HG03558 (cell line): ENCODE measurements around the gene TIGD1.
"Not testable (repeated sequence)": the region's sequence is repeated elsewhere in the genome, so short reads cannot be mapped to it uniquely, and the experiment has no call there.

Experiments
- ATAC-seq: cut with Tn5 transposase; IDR thresholded peaks from one replicate; pipeline ENCODE4 v1.9.1; 2021; ENCODE audit warnings: moderate number of reproducible peaks; ENCODE audit not compliant: unreplicated experiment; ENCODE audit errors: extremely low read depth

The TIGD1 gene

DNA sequence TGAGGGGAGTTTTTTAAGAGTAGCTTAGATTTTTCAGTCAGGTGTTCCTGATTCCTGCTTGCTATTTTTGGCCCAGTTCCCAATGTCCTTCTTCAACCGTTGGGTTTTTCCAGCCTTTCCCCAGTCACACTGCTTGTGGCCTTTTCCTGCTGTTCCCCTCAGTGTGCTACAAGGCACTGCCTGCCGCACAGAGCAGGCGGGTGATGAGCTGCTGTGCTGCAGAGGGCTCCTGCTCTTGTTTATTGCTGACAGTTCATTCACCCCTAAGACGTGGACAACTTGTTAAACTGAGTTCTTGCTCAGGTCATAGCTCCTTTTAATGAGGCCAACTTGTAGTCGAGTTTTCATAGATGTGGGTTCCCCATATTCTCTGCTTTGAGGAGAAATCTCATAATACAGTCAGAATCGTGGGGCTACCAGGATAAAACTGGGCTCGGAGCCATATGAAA is 20.7 kb upstream of the TIGD1 start:
- no peak for ATAC-seq

DNA sequence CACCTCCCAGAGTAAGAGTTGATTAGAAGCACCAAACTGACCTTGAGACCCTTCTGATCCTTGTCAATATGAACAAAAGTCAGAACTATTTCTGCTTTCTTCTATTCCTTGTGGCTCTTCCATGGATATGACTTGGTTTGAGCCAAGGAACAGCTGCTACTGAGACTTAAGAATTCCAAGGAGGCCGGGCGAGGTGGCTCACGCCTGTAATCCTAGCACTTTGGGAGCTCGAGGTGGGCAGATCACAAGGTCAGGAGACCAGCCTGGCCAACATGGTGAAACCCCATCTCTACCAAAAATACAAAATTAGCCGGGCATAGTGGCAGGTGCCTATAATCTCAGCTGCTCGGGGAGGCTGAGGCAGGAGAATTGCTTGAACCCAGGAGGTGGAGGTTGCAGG is 20.1 kb upstream of the TIGD1 start:
- not testable (repeated sequence) for ATAC-seq

DNA sequence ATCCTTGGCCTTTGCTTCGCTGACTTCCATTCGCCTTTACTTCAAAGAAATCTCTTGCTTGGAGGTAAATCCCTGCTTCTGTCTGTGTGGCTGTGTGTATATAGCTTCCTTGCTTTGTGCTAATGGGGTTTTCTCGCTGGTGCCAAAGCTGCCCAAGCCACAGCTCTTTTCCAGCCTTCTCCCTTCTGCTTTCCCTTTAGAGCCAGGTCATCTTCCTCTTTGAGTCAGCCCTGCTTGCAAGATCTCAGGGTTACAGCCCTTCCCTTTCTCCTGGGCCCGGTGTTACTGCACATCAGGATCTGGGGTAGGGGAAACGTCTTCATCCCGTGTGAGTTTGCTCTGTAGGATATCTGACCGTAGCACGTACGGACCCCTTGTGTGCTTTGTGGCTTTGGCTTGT is 19.2 kb upstream of the TIGD1 start:
- no peak for ATAC-seq

DNA sequence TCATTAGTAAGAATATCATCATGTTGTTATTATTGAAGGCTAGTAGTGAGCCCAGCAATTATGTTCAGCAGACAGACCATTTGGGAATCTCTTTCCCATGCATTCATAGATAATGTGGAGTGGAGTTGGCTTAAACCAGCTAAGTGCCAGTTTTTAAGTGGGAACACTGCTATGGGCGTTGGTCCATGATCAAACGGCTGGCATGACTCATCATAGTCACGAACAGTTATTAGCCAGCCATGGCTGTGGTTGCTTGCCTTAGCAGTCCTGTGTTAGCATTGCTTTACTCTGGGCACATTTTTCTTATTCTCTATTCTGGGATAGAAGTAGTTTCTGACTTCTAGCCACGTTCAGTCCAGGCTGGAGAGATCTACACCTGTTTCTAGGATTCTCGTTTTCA is 17.8 kb upstream of the TIGD1 start:
- no peak for ATAC-seq

DNA sequence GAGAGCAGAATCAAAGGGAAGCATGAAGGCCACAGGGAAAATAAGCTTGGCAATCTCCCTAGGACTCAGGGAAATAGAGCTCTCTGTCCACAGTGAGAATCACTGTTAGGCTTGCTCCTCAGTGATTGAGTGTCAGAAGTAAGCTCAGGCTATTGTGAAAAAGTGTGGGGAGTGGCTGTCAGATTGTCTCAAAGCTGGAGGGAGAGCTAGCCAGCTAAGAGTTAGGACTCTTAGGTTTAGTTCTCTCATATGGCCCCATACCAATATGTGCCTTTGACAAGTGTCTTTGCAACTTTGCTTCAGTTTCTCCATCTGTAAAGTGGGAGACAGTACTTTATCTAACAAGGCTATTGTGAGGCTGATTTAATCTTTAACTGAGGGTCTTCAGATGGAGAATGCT is 17.4 kb upstream of the TIGD1 start:
- no peak for ATAC-seq

DNA sequence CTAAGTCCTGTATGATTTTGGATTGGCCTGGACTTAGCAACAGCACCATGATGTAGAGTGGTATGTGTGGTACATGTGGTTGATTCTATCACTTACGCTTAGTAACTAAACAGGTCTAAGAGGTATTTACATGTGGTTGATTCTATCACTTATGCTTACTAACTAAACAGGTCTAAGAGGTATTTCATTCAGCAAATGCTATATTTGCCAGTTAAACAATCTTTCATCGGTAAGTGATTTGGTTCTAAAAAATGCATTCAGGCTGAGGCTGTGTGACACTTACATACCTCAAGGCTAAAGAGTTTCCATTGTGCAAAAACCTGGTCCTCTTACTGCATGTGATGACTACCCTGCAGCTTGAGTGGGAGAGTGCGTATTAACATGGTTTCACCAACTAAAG is 13.2 kb upstream of the TIGD1 start:
- no peak for ATAC-seq

DNA sequence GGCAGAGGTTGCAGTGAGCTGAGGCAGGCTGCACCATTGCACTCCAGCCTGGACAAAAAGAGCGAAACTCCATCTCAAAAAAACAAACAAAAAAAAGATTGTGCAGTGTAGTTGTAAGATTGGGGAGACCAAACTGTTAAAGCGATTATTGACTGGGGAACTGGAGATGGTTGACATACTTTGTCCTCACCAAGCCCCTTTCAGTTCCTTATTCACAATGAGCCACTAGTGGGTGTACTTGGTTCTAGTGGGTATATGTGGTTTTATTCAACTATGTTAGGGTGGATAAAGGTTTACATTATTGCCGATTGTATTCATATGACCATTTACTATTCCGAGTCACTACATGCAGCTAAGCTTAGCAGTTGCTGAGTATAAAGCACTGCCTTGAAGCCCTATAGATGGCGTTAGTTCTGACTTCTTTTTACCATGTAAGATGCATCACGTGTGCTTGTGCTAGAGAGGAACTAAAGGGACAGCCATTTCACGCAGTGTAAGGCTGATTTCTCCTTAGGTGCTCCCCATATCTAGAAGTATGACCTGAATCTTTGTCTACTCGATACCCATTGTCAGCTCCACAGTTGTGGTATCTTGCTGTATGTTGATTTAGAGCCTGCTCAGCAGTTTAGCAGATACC is 12.3 kb upstream of the TIGD1 start:
- no peak for ATAC-seq

DNA sequence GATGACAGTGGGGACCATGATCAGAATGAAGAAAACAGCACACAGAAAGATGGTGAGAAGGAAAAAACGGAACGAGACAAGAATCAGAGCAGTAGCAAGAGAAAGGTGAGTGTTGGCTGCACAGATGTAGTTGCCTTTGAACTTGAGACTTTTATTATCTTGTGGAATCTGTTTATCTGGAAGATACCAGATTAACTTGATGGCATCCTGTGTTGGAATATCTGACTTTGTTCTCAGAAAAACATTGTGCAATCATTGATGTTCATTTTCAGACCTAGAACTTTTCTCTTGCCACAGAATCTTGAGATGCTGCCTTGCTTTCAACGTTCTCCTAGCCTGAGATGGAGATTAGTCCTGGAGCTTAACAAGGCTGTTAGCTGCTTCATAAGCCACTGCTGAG is 6.1 kb upstream of the TIGD1 start:
- ATAC-seq, result no peak

DNA sequence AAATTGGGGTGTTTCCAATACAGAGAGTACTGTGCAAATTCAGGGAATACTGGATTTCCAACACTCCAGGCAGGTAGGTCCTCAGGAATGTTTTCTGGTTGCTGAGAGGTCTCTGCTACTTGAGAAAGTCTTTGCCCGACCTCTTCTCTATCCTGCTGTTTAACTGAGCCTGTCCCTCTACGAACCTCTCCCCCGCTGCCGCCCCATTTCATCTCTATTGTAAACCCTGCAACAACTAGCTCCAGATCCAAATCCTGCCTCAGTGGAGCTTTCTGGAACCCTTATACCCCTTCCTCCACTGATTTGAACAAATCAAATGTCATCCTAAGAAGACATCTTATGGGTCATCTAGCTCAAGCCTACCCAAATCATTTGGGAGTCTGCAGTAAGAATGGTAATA is 1.4 kb upstream of the TIGD1 start:
- ATAC-seq, result no peak

DNA sequence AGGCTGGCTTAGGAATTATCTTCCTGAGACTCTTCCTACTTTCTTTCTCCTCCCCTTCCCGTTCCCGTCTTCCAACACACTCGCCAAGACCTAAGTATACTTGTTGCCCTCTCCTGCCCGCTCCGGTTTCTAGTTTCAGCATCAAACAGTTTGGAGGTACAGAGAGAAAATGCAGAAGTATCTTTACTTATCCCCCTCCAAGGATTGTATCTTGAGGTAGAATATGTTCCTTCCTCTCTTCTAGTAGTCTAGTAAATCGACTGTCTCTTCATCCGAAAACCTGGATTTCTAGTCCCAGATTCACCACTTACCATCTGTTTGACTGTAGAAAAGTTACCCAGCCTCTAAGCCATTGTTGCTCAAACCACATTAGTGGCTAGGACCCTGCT is 887 bp upstream of the TIGD1 start:
- no peak for ATAC-seq

DNA sequence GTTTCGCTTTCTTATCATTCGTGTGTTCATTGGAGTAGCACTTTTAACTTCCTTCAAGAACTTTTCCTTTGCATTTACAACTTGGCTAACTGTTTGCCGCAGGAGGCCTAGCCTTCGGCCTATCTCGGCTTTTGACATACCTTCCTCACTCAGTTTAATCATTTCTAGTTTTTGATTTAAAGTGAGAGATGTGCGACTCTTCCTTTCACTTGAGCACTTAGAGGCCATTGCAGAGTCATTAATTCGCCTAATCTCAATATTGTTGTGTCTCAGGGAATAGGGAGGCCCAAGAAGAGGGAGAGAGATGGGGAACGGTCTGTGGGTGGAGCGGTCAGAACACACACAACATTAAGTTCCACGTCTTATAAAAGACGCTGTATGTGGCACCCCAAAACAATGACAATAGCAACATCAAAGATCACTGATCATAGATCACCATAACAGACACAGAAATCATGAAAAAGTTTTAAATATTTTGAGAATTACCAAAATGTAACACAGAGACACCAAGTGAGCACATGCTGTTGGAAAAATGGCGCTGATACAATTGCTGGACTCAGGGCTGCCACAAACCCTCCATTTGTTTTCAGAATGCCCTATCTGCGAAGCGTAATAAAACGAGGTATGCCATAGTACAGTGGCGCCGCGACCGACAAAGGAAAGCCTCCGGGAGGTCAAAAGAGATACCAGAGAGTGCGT is 553 bp downstream of the TIGD1 start:
- ATAC-seq, result no peak

DNA sequence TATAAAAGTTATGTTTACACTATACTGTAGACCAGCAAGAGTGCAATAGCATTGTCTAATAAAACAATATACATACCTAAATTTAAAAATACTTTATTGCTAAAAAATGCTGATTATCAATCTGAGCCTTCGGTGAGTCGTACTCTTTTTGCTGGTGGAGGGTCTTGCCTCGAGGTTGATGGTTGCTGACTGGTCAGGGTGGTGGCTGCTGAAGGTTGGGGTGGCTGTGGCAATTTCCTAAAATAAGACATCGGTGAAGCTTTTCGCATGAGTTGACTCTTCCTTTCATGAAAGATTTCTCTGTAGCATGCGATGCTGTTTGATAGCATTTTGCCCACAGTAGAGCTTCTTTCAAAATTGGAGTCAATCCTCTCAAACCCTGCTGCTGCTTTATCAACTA is 2.4 kb downstream of the TIGD1 start:
- no peak for ATAC-seq

DNA sequence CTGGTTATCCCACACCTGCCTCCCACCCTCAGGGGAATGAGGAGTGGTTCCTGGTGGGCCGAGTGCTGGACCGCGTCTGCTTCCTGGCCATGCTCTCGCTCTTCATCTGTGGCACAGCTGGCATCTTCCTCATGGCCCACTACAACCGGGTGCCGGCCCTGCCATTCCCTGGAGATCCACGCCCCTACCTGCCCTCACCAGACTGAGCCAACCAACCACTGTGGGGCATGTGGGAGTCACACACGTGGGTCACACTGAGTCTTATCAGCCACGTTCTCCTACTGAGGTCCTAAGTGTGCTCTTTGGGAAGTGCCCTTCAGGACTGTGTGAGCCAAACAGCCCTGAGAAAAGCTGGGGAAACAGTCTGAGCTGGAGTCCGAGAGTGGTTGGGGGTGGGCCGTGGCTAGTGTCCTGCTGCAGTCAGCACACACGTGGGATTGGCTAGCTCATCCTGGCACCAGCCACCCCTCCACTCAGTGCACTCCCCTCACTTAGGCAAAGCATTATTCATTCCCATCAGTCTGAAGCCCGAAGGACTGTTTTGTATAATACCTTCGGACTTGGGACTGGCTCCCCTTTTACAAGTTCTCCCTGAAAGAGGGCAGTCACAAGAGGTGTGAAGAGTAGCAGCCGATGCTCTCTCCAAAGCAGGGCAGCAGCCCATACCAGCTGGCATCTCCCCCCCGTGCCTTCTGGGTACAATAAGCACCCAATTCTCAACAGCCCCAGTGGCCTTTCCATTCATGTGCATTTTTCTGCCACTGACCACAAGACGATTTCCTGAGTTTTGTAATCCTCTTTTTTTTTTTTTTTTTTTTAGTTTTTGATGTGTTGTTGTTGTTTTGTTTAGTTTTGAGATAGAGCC is 4.6 kb downstream of the TIGD1 start:
- no peak for ATAC-seq

DNA sequence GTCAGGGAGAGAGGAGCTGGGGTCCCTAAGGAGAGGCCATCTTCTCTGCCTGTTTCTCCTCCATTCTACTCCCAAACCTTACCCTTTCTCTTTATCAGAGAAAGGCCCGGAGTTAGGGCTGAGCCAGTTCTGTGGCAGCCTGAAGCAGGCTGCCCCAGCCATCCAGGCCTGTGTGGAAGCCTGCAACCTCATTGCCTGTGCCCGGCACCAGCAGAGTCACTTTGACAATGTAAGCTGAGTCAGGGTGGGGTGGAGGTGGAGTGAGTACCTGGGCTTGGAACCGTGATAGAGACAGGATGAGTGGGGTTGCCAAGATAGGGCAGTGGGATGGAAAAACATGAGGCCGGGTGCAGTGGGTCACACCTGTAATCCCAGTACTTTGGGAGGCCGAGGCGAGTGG is 5.7 kb downstream of the TIGD1 start:
- ATAC-seq, result no peak

DNA sequence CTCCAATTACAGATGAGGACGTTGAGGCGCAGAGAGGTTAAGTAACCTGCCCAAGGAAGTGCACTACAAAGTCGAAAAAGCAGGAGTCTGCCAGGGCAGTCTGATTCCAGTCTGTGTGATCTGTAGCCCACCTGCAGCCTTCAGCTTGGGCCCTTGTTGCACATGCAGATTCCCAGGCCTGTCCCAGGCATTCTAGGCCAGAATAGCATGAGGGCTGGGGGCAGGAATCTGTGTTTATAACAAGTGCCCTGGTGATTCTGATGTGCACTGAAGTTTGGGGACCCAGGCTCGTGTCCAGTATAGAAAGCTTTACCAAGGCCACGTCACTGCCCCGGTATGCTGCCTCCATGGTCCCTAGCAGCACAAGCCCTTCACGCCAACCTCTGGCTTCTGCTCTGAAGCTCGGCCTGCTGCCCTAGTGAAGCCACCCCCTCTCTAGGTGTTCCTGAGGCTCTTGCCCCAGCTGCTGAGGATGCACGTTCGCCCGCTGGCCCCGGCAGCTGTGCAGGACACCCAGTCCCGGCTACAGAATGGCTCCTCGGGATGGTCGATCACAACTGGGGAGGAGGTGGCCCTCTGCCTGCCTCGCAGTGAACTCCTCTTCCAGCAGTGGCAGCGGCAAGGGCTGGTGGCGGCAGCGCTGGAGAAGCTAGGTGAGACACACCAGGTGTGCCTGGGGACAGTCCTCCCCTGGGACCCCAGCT is 6.3 kb downstream of the TIGD1 start:
- no peak for ATAC-seq

DNA sequence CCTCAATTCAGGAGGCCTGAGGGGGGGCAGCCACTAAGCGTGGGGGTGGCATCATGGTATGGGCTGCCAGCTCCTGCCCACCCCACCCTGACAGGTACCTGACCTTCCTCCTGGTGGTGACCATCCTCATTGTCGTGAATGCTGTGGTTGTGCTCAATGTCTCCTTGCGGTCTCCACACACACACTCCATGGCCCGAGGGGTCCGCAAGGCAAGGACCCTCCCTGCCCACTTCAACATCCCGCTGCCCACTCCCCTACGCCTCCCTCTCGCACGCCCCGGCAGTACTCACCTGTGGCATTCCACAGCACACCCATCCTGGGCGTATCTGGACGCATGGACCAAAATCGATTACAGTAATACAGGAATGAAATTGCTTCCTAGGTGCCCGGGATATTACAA is 6.9 kb downstream of the TIGD1 start:
- no peak for ATAC-seq

DNA sequence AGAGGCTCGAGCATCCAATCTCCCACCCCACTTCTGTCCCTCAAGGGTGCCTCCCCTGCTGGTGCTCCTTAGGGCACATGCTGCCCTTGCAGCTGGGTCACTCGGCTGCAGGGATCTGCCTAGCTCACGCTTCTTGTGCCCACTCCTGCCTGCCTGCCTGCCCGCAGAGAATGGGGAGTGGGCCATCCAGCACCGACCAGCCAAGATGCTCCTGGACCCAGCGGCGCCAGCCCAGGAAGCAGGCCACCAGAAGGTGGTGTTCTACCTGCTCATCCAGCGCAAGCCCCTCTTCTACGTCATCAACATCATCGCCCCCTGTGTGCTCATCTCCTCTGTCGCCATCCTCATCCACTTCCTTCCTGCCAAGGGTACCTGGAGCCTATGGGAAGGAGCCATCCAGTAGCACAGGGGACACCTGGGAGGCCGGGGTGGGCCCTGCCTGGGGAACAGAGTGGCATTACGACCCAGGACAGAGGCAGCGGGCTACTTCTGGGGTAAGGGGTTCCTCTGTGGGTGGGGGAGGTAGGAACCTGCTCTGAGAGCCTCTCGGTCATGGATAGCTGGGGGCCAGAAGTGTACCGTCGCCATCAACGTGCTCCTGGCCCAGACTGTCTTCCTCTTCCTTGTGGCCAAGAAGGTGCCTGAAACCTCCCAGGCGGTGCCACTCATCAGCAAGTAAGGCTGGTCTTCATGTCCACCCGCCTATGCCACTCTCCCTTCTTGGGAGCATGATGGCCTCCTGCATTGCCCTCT is 7.5 kb downstream of the TIGD1 start:
- no peak for ATAC-seq

DNA sequence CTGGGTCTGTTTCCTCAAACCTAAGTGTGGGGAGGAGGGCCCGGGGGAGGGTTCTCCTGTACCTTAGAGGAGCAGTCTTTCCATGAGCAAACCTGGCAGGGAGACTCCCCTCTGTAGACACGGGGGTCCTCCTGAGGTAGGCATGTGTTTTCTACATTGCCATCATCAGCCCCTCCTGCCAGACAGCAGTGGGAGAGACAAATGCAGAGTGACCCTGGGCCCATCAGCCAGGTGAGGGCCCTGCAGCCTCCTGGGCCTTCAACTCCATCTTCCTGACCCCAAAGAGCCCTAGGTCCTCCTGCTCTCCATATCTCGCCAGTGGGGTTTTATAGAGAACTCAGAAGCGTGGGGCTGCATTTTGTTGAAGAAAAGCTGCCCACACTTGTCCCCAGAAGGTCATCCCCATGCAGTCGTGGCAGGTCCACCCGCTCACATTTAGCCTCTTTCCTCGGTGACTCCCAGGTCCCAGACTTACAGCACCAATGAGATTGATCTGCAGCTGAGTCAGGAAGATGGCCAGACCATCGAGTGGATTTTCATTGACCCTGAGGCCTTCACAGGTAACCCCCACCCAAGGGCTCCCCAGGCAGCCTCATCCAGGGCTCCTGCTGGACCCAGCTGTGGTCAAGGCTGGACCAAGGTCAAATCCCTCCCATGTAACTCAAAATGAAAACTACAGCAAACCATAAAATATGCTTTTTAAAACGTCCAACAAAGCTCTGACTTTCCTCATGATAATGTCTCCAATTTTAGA is 8.2 kb downstream of the TIGD1 start:
- no peak for ATAC-seq

DNA sequence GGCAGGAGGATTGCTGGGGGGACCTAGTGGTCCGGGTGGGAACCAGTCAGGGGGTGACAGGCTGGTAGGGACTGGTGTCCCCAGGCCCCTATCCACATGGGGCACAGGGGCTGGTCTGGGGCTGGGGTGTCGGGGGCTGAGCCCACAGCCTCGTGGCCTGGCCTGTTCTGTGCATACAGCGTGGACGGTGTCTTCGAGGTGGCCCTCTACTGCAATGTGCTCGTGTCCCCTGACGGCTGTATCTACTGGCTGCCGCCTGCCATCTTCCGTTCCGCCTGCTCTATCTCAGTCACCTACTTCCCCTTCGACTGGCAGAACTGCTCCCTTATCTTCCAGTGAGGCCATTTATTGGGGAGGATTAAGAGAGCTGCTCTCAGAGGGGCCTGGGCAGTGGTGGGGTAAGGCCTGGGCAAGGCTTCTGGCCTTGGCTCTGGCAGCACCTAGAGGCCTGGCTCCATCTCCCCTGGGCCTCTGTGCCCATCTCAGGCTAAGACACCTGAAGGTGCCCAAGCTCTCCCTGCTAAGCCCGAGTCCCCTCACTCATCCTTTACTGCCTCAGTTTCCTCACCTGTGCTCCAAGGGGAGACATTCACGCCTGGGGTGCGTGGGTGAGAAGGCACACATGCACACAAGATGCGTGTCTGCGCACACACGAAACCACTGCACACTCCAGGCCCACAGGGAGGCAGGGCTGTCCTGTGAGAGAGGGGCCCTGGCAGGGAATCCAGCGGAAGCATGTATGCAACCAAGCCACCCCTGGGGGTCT is 9.0 kb downstream of the TIGD1 start:
- ATAC-seq, result no peak
